Measurements from ENCODE around the gene KCNB1.
A peak's percentile ranks its signal among the peaks of the same experiment; 100 is the strongest.

KCNB1 gene

GRCh38 chr20:49406666-49407065, 75.8 kb downstream of the KCNB1 start:
- DNase-seq, result no peak

GRCh38 chr20:49405696-49406095, 76.8 kb downstream of the KCNB1 start:
- no peak for DNase-seq

- DNase-seq, result peak; percentile 7
Observed at GRCh38 chr20:49405062-49405683, 77.3 kb downstream of the KCNB1 start.

GRCh38 chr20:49404461-49404860, 78.0 kb downstream of the KCNB1 start:
- no peak for DNase-seq

GRCh38 chr20:49403911-49404310, 78.6 kb downstream of the KCNB1 start:
- no peak for DNase-seq

GRCh38 chr20:49403012-49403411, 79.5 kb downstream of the KCNB1 start:
- DNase-seq, result no peak

GRCh38 chr20:49400904-49401303, 81.6 kb downstream of the KCNB1 start:
- no peak for DNase-seq

- DNase-seq, result no peak
Observed at GRCh38 chr20:49400410-49400809, 82.1 kb downstream of the KCNB1 start.

GRCh38 chr20:49399329-49399728, 83.1 kb downstream of the KCNB1 start:
- no peak for DNase-seq

GRCh38 chr20:49398401-49399144, 83.9 kb downstream of the KCNB1 start:
- no peak for DNase-seq

GRCh38 chr20:49397525-49397924, 84.9 kb downstream of the KCNB1 start:
- no peak for DNase-seq

- DNase-seq, result no peak
Observed at GRCh38 chr20:49396230-49396629, 86.2 kb downstream of the KCNB1 start.

- no peak for DNase-seq
Observed at GRCh38 chr20:49395659-49396058, 86.8 kb downstream of the KCNB1 start.

GRCh38 chr20:49395183-49395582, 87.3 kb downstream of the KCNB1 start:
- no peak for DNase-seq

- DNase-seq, result no peak
Observed at GRCh38 chr20:49394757-49395156, 87.7 kb downstream of the KCNB1 start.

GRCh38 chr20:49394264-49394663, 88.2 kb downstream of the KCNB1 start:
- DNase-seq, result no peak

GRCh38 chr20:49393803-49394202, 88.7 kb downstream of the KCNB1 start:
- DNase-seq, result no peak

- DNase-seq, result no peak
Observed at GRCh38 chr20:49392745-49393144, 89.7 kb downstream of the KCNB1 start.

- no peak for DNase-seq
Observed at GRCh38 chr20:49391404-49392245, 90.8 kb downstream of the KCNB1 start.

- DNase-seq, result no peak
Observed at GRCh38 chr20:49389854-49390253, 92.6 kb downstream of the KCNB1 start.

GRCh38 chr20:49388744-49389143, 93.7 kb downstream of the KCNB1 start:
- DNase-seq, result no peak

GRCh38 chr20:49387581-49387939, 94.9 kb downstream of the KCNB1 start:
- DNase-seq, result no peak

- DNase-seq, result peak; percentile 44
Observed at GRCh38 chr20:49386848-49387580, 95.5 kb downstream of the KCNB1 start.
